Gastrocnemius medialis (tissue), 4 donors: ENCODE measurements around the gene CIPC.

Experiments used
- CTCF ChIP-seq, 5 experiments: fragments of 450-650 bp in 3 of 5; fragments of 200-600 bp in 2 of 5; sonication (generic) in 2 of 5; IDR thresholded peaks in 4 of 5; conservative IDR thresholded peaks in 1 of 5; 1 replicate in 4 of 5; 2 replicates in 1 of 5; pipeline ENCODE4 v1.5.1; 2016 to 2019; ENCODE audit warnings: antibody characterized with exemption in 5 of 5, mild to moderate bottlenecking in 3 of 5, moderate library complexity in 3 of 5
- POLR2A ChIP-seq, 2 donors: fragments of 450-650 bp; IDR thresholded peaks; one replicate each; pipeline ENCODE4 v1.6.1; 2017; ENCODE audit warnings: antibody characterized with exemption in 2 of 2, mild to moderate bottlenecking in 2 of 2, moderate library complexity in 2 of 2

GRCh38 chr14:77063571-77064171 lies 34.4 kb upstream of the CIPC start:
- TF ChIP-seq POLR2A (IDR thresholded peaks at IDR 0.05) (no peak), CTCF (IDR thresholded peaks at IDR 0.05 in 4 of 5, conservative IDR thresholded peaks at IDR 0.05 in 1 of 5) (no peak)
